Activated CD4-positive, alpha-beta T cell treated with anti-CD3 and anti-CD28 coated beads, Interleukin-2, amount 50 U/mL, for 48 hours (primary cell): ENCODE measurements around the gene TFDP2.
"Not testable (repeated sequence)": the region's sequence is repeated elsewhere in the genome, so short reads cannot be mapped to it uniquely, and the experiment has no call there.

Experiments
- DNase-seq, 2 experiments: peaks; one replicate each; pipeline ENCODE4 v3.0.0-alpha.2; 2020

TFDP2 gene

DNA sequence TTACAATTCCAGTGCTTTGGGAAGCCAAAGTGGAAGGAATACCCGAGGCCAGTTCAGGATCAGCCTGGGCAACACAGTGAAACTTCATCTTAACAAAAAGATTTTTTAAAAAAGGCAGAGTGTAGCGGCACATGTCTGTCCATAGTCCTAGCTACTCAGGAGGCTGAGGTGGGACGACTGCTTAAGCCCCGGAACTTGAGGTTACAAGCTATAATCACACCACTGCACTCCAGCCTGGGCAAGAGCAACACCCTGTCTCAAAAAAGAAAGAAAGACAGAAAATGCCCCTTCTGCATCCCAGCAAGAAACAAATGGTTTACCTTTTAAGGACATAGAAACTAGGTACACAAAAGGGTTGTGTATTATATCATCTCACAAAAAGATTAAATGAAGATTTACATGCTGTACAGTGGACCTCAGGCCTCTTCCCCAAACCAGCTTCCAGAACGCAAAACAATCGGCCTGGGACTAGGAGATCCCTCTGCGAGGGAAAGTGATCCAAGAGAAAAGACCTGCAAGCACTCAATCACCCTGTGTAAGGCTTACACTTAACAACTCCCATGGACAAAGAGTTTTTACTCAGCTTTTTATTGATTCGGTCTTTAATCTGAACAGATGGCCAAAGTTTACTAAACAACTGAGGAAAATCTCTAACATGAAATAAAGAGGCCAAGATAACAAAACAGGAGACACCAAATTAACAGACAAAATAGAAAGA is 21.2 kb downstream of the TFDP2 start:
- no peak for DNase-seq

- no peak for DNase-seq
Measured at GRCh38 chr3:142124243-142124642, 25.1 kb downstream of the TFDP2 start.

DNA sequence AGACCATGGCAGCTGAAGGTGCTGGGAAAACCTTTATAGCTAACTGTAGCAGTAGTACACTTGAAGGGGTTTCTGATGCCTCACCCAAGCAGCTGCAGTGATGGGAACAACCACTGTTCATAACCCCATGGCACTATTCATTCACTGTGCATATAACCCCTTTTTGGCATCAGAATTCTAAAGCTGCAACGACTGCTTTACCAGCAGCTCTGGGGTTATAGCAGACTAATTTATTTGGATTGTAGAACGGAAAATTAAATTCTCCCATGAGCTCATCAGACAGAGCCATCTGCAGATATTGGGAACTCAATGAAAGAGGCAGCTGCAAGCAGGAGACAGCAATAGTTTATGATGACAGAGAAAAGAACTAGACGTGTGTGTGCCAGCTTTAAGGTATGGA is 28.6 kb downstream of the TFDP2 start:
- no peak for DNase-seq

GRCh38 chr3:142118911-142119310 is 30.4 kb downstream of the TFDP2 start:
- DNase-seq = no peak

DNA sequence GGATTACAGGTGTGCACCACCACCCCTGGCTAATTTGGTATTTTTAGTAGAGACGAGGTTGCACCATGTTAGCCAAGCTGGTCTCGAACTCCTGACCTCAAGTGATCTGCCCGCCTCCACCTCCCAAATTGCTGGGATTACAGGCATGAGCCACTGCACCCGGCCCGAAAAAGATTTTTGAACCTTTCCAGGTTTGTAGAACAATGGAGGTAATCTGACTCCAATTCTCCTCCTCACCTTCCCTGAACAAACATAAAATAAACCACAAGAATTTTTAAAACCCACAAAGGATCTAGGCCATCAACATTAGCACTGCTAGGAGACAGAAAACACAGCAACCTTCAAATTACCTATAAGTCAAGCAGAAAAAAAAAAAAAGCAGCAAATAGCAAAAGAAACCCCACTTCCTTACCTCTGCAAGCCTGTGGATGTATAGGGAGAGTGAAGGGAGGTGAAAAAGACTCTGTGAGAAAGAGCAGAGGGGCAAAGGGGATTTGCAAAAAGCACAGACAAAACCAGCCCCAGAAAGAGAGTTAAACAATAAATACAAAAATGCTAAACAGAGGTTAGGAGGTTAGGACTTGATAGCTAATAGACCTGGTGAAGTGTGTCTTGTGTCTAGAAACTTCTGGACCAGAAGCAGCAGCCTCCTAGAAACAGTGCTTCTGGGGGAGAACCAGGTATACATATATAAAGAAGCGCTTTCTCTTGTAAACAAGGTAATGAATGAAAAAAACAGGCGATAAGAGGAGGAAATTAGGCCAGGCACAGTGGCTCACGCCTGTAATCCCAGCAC is 32.1 kb downstream of the TFDP2 start:
- no peak for DNase-seq

GRCh38 chr3:142115867-142116668 is 33.3 kb downstream of the TFDP2 start:
- DNase-seq = no peak

DNA sequence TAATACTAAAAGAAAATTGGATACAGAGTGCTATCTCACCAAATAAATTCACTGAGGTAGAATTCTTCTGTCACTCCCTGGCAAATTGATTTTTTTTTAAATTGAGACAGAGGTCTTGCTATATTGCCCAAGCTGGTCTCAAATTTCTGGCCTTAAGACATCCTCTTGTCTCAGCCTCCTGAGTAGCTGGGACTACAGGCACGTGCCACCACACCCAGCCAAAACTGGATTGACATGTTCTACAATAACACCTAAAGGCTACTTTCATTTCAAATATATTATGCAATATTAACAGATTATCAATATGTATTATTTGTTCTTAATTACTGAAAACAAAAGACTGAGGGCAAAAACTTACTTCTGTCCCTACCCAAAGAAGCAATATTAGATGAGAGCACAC is 36.7 kb downstream of the TFDP2 start:
- no peak for DNase-seq

DNA sequence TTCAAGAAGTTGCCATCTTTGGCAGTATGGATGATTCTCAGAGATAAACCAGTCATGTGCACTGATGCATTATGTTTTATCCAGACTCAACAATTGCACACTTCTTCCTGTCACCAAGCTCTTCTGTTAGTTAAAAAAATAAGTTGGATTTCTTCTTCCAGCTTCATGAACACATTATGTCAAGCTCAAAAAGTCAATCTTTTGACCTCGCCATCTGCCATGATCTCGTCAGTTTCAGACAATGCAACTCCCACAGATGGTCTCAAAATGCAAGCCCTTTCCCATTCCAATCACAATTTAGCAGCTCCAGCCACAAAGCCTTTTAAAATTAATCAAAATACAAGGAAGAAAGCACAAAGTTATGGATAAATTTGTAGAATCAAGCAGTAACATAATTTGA is 42.8 kb downstream of the TFDP2 start:
- DNase-seq = no peak

- DNase-seq = no peak
Measured at GRCh38 chr3:142105991-142106390, 43.4 kb downstream of the TFDP2 start.

DNA sequence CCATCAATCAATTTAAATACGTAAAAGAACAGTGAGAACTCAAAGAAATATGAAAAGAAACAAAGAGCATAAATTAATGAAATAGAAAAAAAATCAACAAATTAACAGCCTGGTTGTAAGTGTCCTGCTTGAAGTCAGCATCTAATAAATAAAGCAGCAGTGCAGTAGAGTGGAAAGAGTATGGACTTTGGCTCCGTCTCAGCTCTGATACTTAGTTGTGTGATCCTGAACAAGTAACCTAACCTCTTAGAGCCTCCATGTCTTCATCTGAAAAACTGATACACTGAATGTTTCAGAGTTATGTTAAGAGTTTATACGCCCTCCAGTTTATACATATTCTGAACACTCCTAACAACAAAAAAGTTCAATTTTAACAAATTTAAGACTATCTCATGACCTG is 44.6 kb downstream of the TFDP2 start:
- no peak for DNase-seq

DNA sequence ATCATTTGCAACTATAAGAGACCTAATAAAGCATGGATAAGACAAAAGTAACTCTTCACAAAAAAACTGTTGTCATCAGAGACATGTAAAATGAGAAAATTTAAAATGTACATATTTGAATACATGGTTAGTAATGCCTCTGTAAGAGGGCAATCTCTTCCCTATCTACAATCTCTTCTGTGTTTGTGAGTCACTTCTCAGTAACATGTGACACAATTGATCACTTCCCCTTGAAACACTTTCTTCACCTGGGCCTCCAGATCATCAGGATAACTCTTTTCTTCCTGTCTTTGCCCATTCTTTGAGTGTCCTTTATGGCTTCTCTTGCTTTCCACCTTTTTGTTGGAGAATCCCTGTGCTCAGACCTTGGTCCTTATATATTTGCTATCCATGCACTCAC is 50.4 kb downstream of the TFDP2 start:
- no peak for DNase-seq

GRCh38 chr3:142097099-142097843 is 52.1 kb downstream of the TFDP2 start:
- DNase-seq = no peak

- DNase-seq = no peak
Measured at GRCh38 chr3:142095841-142096240, 53.5 kb downstream of the TFDP2 start.

DNA sequence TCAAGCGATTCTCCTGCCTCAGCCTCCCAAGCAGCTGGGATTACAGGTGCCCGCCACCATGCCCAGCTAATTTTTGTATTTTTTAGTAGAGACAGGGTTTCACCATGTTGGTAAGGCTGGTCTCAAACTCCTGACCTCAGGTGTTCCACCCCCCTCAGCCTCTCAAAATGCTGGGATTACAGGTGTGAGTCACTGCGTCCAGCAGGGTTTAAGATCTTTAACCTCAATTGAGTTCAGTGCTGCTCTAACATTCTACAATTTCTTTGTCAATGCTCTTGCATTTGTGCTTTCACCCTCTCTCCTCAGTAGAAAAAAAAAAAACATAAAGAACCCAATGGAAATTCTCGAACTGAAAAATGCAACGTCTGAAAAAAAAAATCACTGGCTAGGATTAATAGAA is 60.4 kb downstream of the TFDP2 start:
- not testable (repeated sequence) for DNase-seq

DNA sequence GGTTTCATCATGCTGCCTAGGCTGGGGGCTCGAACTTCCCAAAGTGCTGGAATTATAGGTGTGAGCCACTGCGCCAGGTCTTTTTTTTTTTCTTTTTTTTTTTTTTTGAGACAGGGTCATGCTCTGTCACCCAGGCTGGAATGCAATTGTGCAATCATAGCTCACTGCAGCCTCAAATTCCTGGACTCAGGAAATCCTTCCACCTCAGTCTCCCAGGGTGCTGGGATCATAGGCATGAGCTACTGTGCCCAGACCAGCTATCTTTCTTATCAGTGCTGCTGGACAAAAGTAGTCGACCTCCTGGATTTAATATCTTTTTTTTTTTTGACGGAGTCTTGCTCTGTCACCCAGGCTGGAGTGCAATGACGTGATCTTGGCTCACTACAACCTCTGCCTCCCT is 60.8 kb downstream of the TFDP2 start:
- DNase-seq = no peak

- no peak for DNase-seq
Measured at GRCh38 chr3:142087676-142088075, 61.7 kb downstream of the TFDP2 start.

DNA sequence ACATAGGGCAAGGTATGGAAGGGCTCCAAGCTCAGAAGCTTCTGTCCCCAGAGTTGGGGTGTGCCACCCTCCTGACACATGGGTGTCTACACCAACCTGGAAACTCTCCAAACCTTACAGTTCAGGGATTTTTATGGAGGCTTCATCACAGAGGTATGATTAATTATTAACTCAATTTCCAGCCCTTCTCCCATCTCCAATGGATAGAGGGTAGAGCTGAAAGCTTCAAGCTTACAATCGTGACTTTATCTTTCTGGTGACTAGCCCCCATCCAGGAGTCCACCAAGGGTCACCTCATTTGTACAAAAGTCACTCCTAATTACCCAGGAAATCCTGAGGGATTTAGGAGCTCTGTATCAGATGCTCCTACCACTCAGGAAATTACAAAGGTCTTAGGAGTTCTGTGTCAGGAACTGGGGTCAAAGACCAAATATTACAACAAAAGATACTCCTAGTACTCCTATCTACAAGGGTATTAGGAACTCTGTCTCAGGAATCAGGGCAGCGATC is 62.7 kb downstream of the TFDP2 start:
- DNase-seq = no peak

DNA sequence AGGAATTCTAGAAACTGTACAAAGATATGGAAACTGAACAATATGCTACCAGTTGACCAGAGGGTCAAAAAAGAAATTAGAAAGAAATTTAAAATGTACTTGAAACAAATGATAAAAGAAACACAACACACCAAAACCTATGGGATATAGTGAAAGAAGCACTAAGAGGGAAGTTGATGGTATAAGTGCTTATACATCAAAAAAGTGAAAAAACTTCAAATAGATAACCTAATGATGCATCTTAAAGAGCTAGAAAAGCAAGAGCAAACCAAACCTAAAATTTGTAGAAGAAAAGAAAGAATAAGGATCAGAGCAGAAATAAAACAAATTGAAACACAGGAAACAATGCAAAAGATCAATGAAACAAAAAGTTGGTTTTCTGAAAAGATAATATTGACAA is 68.2 kb downstream of the TFDP2 start:
- DNase-seq = no peak

DNA sequence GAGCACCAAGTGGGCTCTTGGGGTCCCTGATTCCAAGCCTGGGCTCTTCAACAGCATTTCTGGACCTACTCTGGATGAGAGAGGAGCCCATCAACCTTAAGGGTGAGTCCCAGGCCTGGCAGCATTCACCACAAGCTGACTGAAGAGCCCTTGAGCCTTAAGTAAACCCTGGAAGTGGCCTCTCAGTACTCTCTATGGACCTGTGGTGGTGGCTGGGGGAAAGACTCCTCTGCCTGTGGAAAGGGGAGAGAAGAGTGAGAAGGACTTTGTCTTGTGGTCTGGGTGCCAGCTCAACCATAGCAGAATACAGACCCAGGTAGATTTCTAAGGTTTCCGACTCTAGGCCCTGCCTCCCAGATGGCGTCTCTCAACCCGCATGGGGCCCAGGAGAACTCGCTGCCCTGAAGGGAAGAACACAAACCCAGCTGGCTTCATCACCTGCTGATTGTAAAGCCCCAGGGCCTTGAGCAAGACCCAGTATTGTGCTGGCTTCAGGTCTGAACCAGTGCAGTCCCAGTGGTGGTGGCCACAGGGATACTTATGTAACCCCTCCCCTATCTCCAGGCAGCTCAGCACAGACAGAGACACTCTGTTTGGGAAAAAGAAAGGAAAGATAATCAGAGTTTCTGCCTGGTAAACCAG is 71.4 kb downstream of the TFDP2 start:
- no peak for DNase-seq

- no peak for DNase-seq
Measured at GRCh38 chr3:142077155-142077858, 72.0 kb downstream of the TFDP2 start.

DNA sequence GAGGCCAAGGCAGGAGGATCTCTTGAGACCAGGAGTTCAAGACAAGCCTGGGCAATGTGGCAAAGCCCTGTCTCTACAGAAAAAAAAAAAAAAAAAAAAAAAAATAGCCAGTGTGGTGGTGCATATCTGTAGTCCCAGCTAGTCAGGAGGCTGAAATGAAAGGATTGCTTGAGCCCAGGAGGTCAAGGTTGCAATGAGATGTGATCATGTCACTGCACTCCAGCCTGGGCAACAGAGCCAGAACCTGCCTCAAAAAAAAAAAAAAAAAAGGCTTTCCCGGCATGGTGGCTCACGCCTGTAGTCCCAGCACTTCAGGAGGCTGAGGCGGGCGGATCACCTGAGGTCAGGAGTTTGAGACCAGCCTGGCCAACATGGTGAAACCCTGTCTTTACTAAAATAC is 73.7 kb downstream of the TFDP2 start:
- not testable (repeated sequence) for DNase-seq

DNA sequence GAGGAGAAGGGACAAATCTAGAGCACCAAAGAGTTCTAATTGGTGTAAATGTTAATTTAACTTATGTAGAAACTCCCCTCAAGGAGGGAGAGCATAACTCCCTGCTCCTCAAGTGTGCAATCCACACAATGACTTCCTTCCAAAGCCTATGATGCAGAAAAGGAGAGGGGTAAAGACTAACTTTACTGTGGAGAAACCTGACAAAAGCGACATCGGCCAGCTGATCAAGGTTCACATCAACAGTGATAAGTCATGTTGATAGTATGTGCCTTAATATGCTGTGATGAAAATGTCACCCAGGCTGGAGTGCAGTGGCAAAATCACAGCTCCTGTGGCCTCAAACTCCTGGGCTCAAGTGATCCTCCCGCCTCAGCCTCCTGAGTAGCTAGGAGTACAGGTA is 76.5 kb downstream of the TFDP2 start:
- no peak for DNase-seq
